ENCODE data around the gene LOXL1.
A peak's percentile ranks its signal among the peaks of the same experiment; 100 is the strongest.

The LOXL1 gene

GRCh38 chr15:73981761-73982221 lies 55.5 kb downstream of the LOXL1 start:
- DNase-seq (ENCODE audit: low read depth): no peak

DNA sequence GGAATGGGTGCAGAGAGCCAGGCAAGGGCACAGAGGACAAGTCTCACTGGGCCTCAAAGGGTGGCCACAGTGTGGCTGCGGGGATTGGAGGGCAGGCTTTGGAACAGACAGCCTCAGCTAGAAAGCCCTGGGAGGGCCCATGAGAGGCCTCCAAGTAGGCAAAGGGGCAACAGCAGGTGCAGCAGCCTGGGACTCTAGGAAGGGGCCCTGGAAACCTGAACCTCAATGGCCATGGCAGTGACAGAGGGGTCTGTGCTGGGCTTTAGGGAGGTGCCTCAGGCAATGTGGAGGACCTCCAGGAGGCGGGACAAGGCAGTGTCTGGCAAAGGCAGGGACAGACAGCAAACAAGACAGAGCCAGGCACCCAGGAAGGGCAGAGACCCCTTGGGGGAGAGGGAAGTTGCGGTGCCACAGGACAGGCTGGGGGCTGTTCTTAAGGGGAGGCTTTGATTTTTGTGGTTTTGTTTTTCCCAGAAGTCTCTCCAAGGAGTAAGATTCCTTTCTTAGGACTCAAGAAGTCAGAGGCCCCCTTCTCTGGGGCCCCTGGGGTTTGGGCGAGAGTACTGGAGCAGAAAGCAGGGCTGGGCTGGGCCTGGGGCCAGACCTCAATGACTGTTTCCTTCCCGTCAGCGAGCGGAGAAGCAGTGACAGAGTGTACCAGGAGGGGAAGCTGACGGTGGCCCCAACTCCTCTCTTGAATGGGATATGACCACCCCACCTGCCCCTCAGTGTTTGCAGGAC lies 56.1 kb downstream of the LOXL1 start:
- peak; percentile 83 for DNase-seq (ENCODE audit: low read depth)

DNA sequence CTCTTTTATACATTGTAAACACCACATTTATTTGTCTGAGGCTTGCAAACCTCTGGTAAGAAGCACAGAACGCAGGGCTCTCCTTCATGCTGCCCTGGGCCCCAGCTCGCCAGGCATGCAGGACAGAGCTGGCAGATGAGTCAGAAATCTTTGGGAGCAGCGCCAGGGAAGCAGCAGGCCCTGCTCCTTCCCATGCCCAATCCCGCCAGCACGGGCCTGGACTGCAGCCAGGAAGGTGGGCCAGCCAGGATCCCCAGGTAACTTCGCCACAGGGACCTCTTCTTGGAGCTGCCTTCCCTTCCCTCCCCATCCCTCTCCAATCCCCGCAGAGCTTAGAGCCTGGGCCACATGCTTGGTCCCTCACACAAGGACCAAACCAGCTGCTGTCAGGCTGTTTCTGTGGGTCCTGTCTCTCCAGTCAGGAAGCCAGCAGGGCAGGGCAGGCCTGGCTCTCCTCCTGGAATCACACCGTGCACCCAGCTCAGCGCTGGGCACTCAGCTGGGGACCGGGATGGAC lies 57.0 kb downstream of the LOXL1 start:
- peak; percentile 68 for DNase-seq (ENCODE audit: low read depth)

- DNase-seq (ENCODE audit: low read depth): no peak
Measured at GRCh38 chr15:73983773-73984172, 57.5 kb downstream of the LOXL1 start.

DNA sequence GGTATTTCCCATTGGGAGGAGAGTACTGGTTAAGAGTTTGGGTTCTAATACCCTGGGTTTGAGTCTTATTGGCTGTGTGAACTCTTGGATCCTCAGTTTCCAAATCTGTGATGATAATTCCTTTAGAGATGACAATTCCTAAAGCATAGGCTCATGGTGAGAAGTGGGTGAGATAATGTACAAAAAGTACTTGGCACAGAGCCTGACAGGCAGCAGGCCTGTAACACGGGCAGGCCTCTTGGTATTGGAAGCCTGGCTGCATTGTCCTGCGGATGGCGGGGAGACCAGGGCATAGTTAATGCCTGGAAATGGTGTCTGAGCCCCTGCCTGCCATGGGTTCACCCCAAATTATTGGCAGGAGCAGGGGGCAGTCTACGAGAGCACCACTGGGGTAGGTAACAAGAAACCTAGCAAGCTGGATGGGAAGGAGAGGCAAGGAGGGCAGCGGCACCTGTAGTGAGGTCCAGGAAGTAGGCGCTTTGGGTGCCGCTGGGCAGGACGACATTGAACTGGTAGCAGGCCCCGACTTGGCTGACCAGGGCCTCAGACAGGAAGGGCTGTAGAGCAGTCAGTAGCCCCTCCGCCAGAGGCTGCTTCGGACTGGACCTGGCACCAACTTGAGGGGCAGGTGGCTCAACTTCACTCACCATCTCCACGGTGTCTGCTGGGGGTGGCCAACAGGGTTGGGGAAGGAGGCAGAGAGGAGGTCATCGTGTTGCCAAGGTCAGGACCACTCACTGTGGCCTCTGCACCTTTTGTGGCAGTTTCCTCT lies 58.1 kb downstream of the LOXL1 start:
- no peak for DNase-seq (ENCODE audit: low read depth)

DNA sequence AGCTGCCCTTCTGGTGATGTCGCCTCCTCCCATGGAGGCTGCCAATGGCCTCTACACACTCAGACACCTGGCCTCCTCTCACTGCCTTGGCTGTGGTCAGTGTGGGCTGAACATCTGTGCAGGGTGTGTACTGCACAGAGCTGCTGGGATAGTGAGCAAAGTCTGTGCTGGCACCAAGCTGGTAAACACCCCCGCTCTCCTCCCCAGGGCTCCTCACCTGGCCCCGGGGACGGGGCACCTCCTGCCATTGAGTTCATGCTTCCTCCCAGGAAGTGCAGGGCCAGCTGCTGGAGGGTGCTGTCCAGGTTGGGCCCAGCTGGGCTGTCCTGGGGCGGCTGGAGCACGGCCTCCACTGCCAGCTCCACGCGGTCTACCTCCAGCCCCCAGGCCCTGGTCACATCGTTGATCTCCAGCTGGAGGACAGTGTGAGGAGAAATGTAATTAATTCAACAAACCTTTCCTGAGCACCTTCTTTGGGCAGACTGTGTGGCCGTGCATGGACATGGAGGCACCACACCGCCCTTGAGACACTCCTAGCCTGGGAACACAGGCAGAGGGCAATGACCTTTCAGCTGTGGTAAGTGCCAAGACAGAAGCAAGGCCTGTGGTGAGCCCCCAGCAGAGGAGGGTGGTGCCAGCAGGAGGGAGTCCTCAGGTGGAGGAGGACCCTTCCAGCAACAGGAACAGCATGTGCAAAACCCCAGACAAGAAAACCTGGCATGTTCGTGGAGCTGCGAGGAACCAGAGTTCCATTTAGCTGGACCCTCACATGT lies 59.0 kb downstream of the LOXL1 start:
- no peak for DNase-seq (ENCODE audit: low read depth)

DNA sequence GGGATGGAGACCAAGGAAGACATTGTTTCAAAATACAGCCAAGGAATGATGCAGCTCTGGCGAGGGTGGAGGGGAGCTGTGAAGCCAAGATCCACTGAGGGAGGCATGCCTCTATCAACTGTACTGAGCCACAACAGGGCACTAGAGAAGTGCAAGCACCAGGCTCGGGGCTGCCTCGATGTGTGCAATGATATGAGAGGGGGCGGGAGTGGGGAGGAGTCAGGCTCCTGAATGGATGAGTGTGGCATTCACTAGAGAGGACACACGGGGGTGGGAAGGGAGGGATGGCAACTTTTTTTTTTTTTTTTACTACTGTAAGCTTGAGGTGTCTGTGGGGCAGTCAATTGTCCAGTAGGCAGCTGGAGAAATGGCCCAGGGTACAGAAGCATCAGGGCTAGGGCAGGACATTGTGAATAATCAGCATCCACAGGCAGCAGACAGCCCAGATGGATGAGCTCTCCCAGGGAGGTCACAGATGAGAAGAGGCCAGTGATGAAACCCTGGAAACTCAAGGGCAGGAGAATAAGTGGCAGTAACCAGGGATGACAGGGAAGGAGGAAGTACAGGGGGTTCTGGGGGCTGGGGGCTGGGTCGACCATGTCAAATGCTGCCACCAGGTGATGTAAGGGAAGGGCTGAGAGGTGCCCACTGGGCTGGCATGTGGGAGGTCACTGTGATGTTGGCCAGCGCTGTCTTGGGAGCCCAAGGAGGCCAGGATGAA lies 60.0 kb downstream of the LOXL1 start:
- DNase-seq (ENCODE audit: low read depth): no peak

DNA sequence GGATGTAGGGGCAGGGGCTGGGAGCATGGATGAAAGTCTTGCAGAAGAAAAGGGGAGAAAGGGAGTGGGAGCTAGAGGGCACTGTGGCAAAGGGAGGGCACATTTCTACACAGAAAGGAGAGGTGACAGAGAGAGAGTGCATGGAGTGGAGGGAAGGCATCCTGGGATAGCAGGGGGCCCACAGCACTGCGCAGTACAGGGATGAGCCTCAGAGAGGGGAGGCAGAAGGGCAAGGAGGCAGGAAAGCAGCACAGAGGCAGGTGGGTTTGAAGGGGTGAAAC lies 60.5 kb downstream of the LOXL1 start:
- DNase-seq (ENCODE audit: low read depth): no peak

DNA sequence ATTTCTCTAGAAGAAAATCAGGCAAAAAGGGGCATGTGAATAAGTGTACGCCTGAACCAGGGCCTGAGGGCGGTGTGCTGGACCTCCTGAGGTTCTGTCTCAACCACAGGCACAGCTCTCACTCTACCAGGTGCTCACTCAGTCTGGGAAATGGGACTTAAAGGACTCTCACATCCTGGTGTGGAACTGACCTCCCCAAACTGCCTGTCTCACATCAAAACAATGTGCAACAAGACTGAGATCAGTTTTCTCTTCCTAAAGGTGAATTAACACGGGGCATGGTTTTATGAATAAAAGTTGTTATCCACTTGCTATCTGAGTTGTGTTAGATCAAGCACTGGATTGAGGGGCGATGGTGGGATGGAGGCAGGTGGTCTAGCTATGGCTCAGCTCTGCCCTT lies 61.0 kb downstream of the LOXL1 start:
- no peak for DNase-seq (ENCODE audit: low read depth)

DNA sequence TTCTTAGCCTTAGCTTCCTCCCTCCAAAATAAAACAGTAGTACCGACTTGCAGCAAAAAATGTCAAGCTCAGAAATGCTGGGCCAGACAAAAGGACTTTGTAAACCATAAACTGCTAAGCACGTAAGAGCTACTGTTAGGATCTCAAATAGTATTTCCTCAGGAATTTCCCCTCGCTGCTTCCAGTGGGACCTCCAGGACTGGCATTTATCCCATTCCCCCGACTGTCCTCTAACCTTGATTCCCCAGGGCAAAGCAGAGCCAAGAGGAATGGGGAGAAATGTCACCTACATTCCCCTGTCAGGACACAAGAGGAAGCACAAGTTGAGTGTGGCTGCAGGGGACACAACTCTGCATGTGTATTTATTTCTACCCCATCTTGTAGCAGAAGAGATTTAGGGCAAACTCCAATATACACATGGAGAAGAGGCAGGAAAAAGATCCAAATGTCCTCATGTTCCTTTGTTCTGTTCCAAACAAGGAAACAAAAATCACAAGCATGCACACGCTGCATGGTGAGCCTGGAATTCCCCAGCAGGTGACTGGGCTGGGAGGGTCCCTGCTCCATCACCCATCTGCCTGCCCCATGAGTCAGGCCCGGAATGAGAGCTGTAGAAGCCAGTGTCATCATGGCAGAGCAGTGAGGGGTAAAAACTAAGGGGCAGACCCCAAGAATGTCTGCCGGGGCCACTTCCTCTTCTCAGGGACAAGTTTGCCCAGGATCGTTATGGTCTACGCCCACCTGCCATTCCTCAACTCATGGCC lies 61.6 kb downstream of the LOXL1 start:
- no peak for DNase-seq (ENCODE audit: low read depth)

DNA sequence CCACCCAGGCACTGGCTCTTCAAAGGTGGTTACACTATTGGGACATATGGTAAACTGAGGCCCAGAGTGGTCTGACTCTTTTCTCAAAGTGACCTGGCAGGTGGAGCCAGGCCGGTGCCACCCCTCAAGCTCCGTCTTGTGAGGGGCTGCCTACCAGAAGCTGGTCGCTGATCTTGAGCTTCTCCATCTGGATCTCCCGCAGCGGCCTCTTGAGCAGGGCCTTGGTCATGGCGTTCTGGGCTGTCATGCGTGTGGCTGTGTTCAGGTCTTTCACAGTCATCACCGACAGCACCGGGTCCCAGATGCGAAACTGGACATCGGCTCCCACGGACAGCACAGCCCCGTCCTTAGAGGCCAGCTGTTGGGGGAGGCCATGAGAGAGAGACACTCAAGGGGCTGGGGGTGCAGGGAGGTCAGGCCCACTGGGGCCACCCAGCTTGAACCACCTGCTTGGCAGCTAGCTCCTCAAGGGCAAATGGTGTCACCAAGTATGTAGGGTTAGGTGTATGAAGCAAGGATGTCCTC lies 62.2 kb downstream of the LOXL1 start:
- no peak for DNase-seq (ENCODE audit: low read depth)

GRCh38 chr15:73989001-73989798 lies 62.9 kb downstream of the LOXL1 start:
- peak; percentile 52 for DNase-seq (ENCODE audit: low read depth)

GRCh38 chr15:73990250-73991005 lies 64.2 kb downstream of the LOXL1 start:
- no peak for DNase-seq (ENCODE audit: low read depth)

DNA sequence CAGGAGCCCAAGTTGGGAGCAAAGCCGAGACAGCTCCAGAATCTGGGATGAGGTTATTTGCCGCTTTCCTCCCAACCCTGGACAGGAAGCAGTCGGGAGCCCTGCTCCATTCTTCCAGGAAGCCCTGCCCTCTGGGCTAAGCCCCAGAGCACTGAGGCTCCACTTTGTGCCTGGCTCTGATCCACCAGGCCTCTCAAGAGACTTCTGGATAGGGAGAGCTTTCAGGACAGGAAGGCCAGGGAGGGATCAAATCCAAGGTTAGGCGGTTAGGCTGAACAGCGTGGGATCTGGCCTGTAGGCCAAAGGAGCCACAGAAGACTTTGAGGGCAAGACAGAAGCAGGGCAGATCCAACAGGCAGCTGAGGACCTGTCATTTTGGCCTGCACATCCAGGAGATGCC lies 65.0 kb downstream of the LOXL1 start:
- peak; percentile 55 for DNase-seq (ENCODE audit: low read depth)

GRCh38 chr15:73991726-73992593 lies 65.7 kb downstream of the LOXL1 start, which contains the start of gene STOML1:
STOML1 (minus strand) TSS chr15:73992295; CDS start chr15:73992223, 72 bp downstream.
- DNase-seq (ENCODE audit: low read depth): peak; percentile 85

DNA sequence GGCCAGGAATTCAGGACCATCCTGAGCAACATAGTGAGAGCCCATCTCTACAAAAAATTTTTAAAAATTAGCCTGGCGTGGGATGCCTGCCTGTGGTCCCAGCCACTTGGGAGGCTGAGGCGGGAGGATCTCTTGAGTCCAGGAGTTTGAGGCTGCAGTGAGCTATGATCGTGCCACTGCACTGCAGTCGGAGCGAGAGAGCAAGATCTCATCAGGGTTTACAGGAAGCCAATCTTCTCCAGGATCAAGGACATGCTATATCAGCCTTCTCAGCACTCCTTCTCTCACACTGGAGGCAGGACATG lies 66.3 kb downstream of the LOXL1 start:
- DNase-seq (ENCODE audit: low read depth): no peak

DNA sequence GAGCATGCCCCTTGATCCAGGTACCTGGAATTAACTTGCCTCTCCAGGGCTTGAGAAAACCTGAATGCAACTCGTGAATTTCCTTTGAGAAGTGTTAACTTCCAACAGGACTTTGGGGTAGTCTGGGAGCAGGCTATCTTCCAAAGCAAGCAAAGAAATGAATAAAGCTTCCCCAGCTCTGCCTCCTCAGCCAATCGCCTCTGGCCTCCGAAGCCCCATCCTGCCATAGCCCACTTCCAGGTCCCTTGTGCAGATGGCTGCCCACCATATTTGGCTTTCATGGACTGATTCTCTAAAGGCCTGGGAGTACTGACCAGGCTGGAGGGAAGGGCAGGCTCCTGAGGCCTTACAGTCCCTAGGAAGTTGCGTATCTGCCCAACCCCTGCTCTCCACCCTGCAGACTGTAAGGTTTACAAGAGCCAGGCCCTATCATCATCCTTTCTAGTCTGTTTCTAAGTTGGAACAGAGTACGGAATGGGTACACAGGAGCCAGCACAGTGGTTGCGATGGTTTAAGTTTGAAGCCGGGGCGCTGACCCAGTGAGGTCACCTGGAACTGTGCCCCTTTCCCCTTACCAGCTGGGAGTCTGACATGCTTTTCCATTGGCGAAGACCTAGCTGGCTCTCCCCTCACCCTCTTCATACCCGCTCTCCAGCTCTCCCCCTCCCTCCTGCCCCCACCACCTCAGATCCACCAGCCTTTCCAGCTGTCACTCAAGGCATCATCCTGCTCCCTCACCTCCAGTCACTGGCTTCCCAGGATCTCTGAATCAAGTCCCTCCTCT lies 67.1 kb downstream of the LOXL1 start:
- DNase-seq (ENCODE audit: low read depth): no peak

DNA sequence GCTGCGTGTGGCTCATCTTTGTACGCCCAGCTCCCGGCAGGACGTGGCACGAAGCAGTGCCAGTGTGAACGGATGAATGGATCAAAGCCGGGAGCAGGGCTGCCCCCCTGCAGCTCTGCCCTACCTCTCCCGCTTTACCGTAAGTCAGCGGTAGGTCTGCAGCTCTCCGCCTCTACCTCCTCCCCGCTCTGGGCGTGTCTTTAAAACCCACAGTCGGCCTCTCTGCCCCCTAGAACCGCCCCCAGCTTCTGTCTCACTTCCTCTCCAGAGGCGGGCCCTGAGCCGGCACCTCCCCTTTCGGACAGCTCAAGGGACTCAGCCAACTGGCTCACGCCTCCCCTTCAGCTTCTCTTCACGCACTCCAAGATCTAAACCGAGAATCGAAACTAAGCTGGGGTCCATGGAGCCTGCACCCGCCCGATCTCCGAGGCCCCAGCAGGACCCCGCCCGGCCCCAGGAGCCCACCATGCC lies 68.2 kb downstream of the LOXL1 start, which contains the start of gene PML:
TSS of gene PML (plus strand) at position 304 of the 471 bp plus-strand sequence. CDS start at position 401, 97 bp downstream.
- DNase-seq (ENCODE audit: low read depth): peak; percentile 91
